H9 (cell line): ENCODE data around the gene TMEM59. TPM values are rescaled to one million over a fixed set of nuclear protein-coding genes. Genes with fewer than 3 reads are reported as not detected.

ENCODE experiments used
- DNase-seq: peaks from one replicate; pipeline ENCODE4 v3.0.0-alpha.2; 2017
- H2AFZ ChIP-seq: one replicate; pipeline ENCODE4 v1.6.1; 2013; ENCODE audit warnings: mild to moderate bottlenecking, low read length, control low read depth, moderate library complexity
- H2AK5ac ChIP-seq: 2 replicates; pipeline ENCODE4 v1.6.1; 2013; ENCODE audit warnings: low read length, control low read depth, mixed read lengths; ENCODE audit not compliant: insufficient read length
- H2BK120ac ChIP-seq: one replicate; pipeline ENCODE4 v1.6.1; 2013; ENCODE audit warnings: low read depth, mild to moderate bottlenecking, low read length, control low read depth, inconsistent platforms; ENCODE audit not compliant: poor library complexity, severe bottlenecking
- H2BK12ac ChIP-seq: 2 replicates; pipeline ENCODE4 v1.6.1; 2013; ENCODE audit warnings: low read length, control low read depth, mixed read lengths, low read depth; ENCODE audit not compliant: insufficient read length
- H2BK15ac ChIP-seq: 2 replicates; pipeline ENCODE4 v1.6.1; 2013; ENCODE audit warnings: low read depth, low read length, control low read depth
- H2BK20ac ChIP-seq: one replicate; pipeline ENCODE4 v1.6.1; 2013; ENCODE audit warnings: low read depth, mild to moderate bottlenecking, low read length, control low read depth, inconsistent platforms; ENCODE audit not compliant: poor library complexity, severe bottlenecking
- H2BK5ac ChIP-seq: 2 replicates; pipeline ENCODE4 v1.6.1; 2013; ENCODE audit warnings: low read length, control low read depth, mixed read lengths; ENCODE audit not compliant: insufficient read length
- H3K14ac ChIP-seq: 2 replicates; pipeline ENCODE4 v1.6.1; 2013; ENCODE audit warnings: low read length, control low read depth; ENCODE audit not compliant: insufficient read depth
- H3K18ac ChIP-seq: 2 replicates; pipeline ENCODE4 v1.6.1; 2013; ENCODE audit warnings: low read depth, mild to moderate bottlenecking, mixed read lengths, low read length, control low read depth; ENCODE audit not compliant: insufficient read length
- H3K23ac ChIP-seq: 2 replicates; pipeline ENCODE4 v1.6.1; 2013; ENCODE audit warnings: low read length, control low read depth, mixed read lengths, low read depth; ENCODE audit not compliant: insufficient read length
- H3K23me2 ChIP-seq: 2 replicates; pipeline ENCODE4 v1.6.1; 2013; ENCODE audit warnings: low read depth, mild to moderate bottlenecking, mixed read lengths, low read length, control low read depth; ENCODE audit not compliant: insufficient read length, poor library complexity, severe bottlenecking
- H3K27ac ChIP-seq: 2 replicates; pipeline ENCODE4 v1.5.1; 2013; ENCODE audit warnings: low read length, control low read depth, mixed read lengths, low read depth; ENCODE audit not compliant: insufficient read length
- H3K27me3 ChIP-seq: 2 replicates; pipeline ENCODE4 v1.6.1; 2013; ENCODE audit warnings: low read length, control low read depth, inconsistent platforms; ENCODE audit not compliant: insufficient read depth
- H3K4ac ChIP-seq: 2 replicates; pipeline ENCODE4 v1.6.1; 2013; ENCODE audit warnings: low read depth, mild to moderate bottlenecking, control low read depth, inconsistent platforms, low read length, moderate library complexity
- H3K4me1 ChIP-seq: 2 replicates; pipeline ENCODE4 v1.6.1; 2013; ENCODE audit warnings: low read length, control low read depth, inconsistent platforms; ENCODE audit not compliant: insufficient read depth
- H3K4me2 ChIP-seq: 2 replicates; pipeline ENCODE4 v1.6.1; 2013; ENCODE audit warnings: low read length, control low read depth, mixed read lengths; ENCODE audit not compliant: insufficient read length, insufficient read depth
- H3K56ac ChIP-seq: 2 replicates; pipeline ENCODE4 v1.6.1; 2013; ENCODE audit warnings: low read depth, mild to moderate bottlenecking, mixed read lengths, low read length, control low read depth; ENCODE audit not compliant: insufficient read length
- H3K79me1 ChIP-seq: 2 replicates; pipeline ENCODE4 v1.6.1; 2013; ENCODE audit warnings: low read depth, mild to moderate bottlenecking, moderate library complexity, low read length, control low read depth, inconsistent platforms; ENCODE audit not compliant: insufficient read depth, poor library complexity, severe bottlenecking
- H3K79me2 ChIP-seq: 2 replicates; pipeline ENCODE4 v1.6.1; 2013; ENCODE audit warnings: low read length, control low read depth, inconsistent platforms; ENCODE audit not compliant: insufficient read depth
- H3K9ac ChIP-seq: 2 replicates; pipeline ENCODE4 v1.6.1; 2013; ENCODE audit warnings: low read length, control low read depth, mixed read lengths; ENCODE audit not compliant: insufficient read length; ENCODE audit errors: extremely low read depth
- H3K9me3 ChIP-seq: one replicate; pipeline ENCODE4 v1.6.1; 2013; ENCODE audit warnings: low read depth, low read length, inconsistent platforms; ENCODE audit not compliant: control insufficient read depth
- H3T11ph ChIP-seq: one replicate; pipeline ENCODE4 v1.6.1; 2013; ENCODE audit warnings: mild to moderate bottlenecking, low read length, control low read depth, inconsistent platforms
- H4K20me1 ChIP-seq: one replicate; pipeline ENCODE4 v1.6.1; 2013; ENCODE audit not compliant: control insufficient read depth, insufficient read length, insufficient read depth
- H4K5ac ChIP-seq: 2 replicates; pipeline ENCODE4 v1.6.1; 2013; ENCODE audit warnings: low read depth, mild to moderate bottlenecking, mixed read lengths, low read length, control low read depth; ENCODE audit not compliant: insufficient read length
- H4K8ac ChIP-seq: replicated peaks from 2 replicates; pipeline ENCODE4 v1.6.1; 2013; ENCODE audit warnings: low read length, control low read depth, mixed read lengths, low read depth; ENCODE audit not compliant: insufficient read length
- H4K91ac ChIP-seq: 2 replicates; pipeline ENCODE4 v1.6.1; 2013; ENCODE audit warnings: low read depth, mild to moderate bottlenecking, moderate library complexity, mixed read lengths, low read length, control low read depth; ENCODE audit not compliant: insufficient read length
- H3K27ac Mint-ChIP-seq, 3 experiments: 2 replicates in 2 of 3; 3 replicates in 1 of 3; pipeline ENCODE4 v1.8.0; 2020 to 2021; ENCODE audit warnings: mixed read lengths in 3 of 3, mild to moderate bottlenecking in 1 of 3, moderate library complexity in 1 of 3
- H3K27me3 Mint-ChIP-seq: 2 replicates; pipeline ENCODE4 v1.8.0; 2021; ENCODE audit warnings: low read depth, mild to moderate bottlenecking, moderate library complexity, mixed read lengths
- H3K36me3 Mint-ChIP-seq, 3 experiments: 2 replicates in 2 of 3; 3 replicates in 1 of 3; pipeline ENCODE4 v1.8.0; 2020 to 2021; ENCODE audit warnings: low read depth in 3 of 3, mixed read lengths in 3 of 3; ENCODE audit not compliant: insufficient read depth in 1 of 3
- H3K4me1 Mint-ChIP-seq, 2 experiments: 2 replicates each; pipeline ENCODE4 v1.8.0; 2020; ENCODE audit warnings: mixed read lengths in 2 of 2
- H3K4me3 Mint-ChIP-seq, 2 experiments: 2 replicates in 1 of 2; 3 replicates in 1 of 2; pipeline ENCODE4 v1.8.0; 2020 to 2021; ENCODE audit warnings: mild to moderate bottlenecking in 2 of 2, mixed read lengths in 2 of 2, moderate library complexity in 1 of 2
- H3K9me3 Mint-ChIP-seq, 2 experiments: 2 replicates in 1 of 2; 3 replicates in 1 of 2; pipeline ENCODE4 v1.8.0; 2020; ENCODE audit warnings: mild to moderate bottlenecking in 2 of 2, mixed read lengths in 2 of 2, moderate library complexity in 1 of 2
- WGBS: extraction: QIAGEN DNeasy Blood & Tissue Kit; methylation state at CpG from one replicate; pipeline ENCODE4 v1.1.7; 2013; ENCODE audit warnings: missing lambda C conversion rate, low lambda C conversion rate, mixed read lengths; ENCODE audit not compliant: insufficient read length; ENCODE audit errors: extremely low coverage; 5-methylcytosine and 5-hydroxymethylcytosine counted together
- total RNA-seq: library from RNA; stranded (reverse); gene quantifications from 2 replicates; pipeline ENCODE4 v1.2.1, GENCODE V29; 2021
- TF ChIP-seq, protein P1 (sequence below): fragments of 200-600 bp; sonication (generic); conservative IDR thresholded peaks from 3 replicates; pipeline ENCODE4 v1.8.0; 2021; ENCODE audit warnings: antibody characterized with exemption, mild to moderate bottlenecking

TMEM59 gene
- total RNA-seq, 1 experiment from 2014 or later, result 111 TPM

DNA sequence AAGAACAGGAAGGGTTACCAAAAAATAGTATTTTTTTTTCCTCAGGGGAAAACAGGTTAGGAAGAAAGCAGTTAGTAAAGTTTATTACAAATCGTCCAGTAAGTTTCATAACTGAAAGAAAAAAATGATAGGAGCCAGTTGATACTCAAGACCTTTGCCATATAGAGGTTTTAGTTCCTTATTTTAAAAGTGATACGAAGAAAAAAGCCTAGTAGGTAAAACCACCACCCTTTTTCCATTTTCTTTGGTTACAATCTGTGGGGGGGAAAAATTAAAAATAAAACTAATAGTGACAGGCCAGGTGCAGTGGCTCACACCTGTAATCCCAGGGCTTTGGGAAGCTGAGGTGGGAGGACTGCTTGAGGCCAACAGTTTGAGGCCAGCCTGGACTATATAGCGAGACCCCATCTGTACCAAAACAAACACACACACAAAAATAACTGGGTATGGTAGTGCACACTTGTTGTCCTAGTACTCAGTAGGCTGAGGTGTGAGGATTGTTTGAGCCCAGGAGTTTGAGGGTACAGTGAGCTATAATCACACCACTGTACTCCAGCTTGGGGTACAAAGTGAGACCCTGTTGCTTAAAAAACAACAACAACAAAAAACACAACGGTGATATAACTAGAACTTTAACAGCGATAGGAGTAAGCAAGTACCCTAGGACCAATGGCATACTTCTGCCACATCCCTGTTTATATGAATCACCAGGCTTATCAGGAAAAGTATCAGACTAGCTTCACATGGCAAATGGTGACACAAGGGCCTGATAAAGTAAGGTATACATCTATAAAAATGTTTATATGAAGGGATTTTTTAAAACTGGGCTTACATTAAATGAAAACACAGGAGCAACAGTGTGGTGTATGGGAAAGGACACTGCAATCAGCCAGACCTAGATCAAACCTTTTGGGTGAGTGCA, 5.4 kb downstream of the TMEM59 start:
- H2BK5ac ChIP-seq, result no peak overlapping the region
- no peak overlapping the region for H3T11ph ChIP-seq
- H3K56ac ChIP-seq, result no peak overlapping the region
- no peak overlapping the region for H3K9ac ChIP-seq
- peaks cover 2% of the 10 kb centered on the region for H3K79me1 ChIP-seq
- Mint-ChIP-seq H3K4me1 (no peaks in the 10 kb centered on the region), H3K27ac (peak overlapping the region in 2 of 3 experiments; percentile 22 to 37; a peak in 1 of 7 replicates), H3K36me3 (peaks cover 3 to 11% (median 7%) of the 10 kb centered on the region in 3 experiments; a peak in 4 of 7 replicates), H3K9me3 (no peaks in the 10 kb centered on the region), H3K27me3 (no peaks in the 10 kb centered on the region), H3K4me3 (no peak overlapping the region)
- no peak overlapping the region for H3K23ac ChIP-seq
- no peak overlapping the region for H3K4ac ChIP-seq
- no peak overlapping the region for H2AFZ ChIP-seq
- H3K18ac ChIP-seq, result no peak overlapping the region
- TF ChIP-seq, protein P1, sequence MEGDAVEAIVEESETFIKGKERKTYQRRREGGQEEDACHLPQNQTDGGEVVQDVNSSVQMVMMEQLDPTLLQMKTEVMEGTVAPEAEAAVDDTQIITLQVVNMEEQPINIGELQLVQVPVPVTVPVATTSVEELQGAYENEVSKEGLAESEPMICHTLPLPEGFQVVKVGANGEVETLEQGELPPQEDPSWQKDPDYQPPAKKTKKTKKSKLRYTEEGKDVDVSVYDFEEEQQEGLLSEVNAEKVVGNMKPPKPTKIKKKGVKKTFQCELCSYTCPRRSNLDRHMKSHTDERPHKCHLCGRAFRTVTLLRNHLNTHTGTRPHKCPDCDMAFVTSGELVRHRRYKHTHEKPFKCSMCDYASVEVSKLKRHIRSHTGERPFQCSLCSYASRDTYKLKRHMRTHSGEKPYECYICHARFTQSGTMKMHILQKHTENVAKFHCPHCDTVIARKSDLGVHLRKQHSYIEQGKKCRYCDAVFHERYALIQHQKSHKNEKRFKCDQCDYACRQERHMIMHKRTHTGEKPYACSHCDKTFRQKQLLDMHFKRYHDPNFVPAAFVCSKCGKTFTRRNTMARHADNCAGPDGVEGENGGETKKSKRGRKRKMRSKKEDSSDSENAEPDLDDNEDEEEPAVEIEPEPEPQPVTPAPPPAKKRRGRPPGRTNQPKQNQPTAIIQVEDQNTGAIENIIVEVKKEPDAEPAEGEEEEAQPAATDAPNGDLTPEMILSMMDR, result no peak
- H2BK15ac ChIP-seq, result no peak overlapping the region
- H4K5ac ChIP-seq, result no peak overlapping the region
- WGBS, result no CpG with 5 or more reads among the region's 5 CpGs
- H4K20me1 ChIP-seq, result no peaks in the 10 kb centered on the region
- H3K27ac ChIP-seq, result no peak overlapping the region
- H4K91ac ChIP-seq, result no peak overlapping the region
- H2BK12ac ChIP-seq, result no peak overlapping the region
- no peaks in the 10 kb centered on the region for H3K4me1 ChIP-seq
- H3K9me3 ChIP-seq, result no peaks in the 10 kb centered on the region
- H2BK20ac ChIP-seq, result no peak overlapping the region
- H3K14ac ChIP-seq, result no peak overlapping the region
- no peak overlapping the region for H2AK5ac ChIP-seq
- H2BK120ac ChIP-seq, result no peak overlapping the region
- no peaks in the 10 kb centered on the region for H3K27me3 ChIP-seq
- no peak overlapping the region for H3K4me2 ChIP-seq
- DNase-seq, result no peak
- H3K23me2 ChIP-seq, result peaks cover 10% of the 10 kb centered on the region
- no peak overlapping the region for H4K8ac ChIP-seq
- peaks cover 9% of the 10 kb centered on the region; the same call in 1 of the 2 replicates for H3K79me2 ChIP-seq
